Smooth muscle cell of the brain vasculature (primary cell): ENCODE measurements around the gene NUP188.

ENCODE experiments used
- DNase-seq: peaks from one replicate; pipeline ENCODE4 v3.0.0-alpha.2; 2012; ENCODE audit warnings: low read depth, low spot score

Gene NUP188

DNA sequence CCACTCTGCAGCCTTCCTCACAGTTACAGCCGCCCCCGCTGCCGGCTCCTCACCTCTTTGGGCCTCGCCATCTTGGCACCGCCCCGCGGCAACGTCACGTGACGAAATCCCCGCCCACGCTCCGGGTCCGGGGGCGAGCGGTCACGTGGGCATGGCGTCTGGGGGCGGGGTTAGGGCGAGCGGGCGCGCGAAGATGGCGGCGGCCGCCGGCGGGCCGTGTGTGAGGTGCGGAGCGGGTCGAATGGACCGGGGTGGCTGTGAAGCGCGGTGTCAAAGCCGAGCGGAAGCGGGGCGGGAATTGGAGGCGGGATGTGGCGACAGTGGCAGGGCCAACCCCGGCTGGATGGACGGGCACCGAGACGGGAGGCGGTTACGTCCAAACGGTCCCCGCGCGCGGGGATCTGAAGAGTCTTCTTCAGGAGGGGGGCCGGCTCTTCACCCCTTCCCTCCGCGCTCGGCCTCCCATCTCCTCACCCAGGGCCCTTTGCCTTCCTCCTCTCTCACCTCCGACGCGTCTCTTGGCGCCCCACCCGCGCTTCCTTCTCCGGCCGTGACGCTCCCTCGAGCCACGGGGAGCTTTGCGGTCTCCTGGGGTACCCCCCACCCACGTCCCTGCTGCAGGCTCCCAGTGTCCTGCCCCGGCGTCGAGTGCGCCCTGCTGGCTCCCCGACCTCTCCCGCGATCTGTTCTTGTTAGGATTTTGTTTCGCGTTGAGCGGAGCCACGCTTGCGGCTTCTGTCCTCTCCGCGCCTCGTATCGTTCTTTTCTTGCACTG lies at the start of gene NUP188, which contains the start of gene DOLK:
NUP188 (plus strand) TSS at position 173 of the 775 bp plus-strand sequence; CDS start at position 194, 21 bp downstream.
DOLK (minus strand) TSS at position 77 of the 775 bp plus-strand sequence. CDS start 300 bp downstream, outside the sequence.
- DNase-seq: peak; percentile 78

DNA sequence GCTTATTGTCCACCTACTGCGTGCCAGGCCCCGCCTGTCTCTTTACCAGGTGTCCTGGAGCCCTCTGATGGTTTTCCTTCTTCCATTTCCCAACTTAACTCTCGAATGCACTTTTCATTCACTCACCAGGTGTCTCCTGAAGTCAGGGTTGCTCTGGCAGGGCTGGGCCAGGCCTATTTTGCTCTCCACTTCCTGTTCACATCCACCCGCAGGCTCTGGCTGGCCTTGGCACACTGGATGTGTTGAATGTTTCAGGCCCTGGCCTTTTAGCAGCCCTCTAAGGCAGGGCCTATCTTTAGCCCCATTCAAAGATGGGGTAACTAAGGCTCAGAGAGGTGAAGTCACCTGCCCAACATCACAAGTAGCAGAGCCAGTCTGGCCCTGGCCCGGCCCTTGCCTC lies 49.1 kb upstream of the NUP188 start:
- DNase-seq: no peak

- DNase-seq: no peak
These were observed 48.5 kb upstream of the NUP188 start for GRCh38 chr9:128898845-128899565.

DNA sequence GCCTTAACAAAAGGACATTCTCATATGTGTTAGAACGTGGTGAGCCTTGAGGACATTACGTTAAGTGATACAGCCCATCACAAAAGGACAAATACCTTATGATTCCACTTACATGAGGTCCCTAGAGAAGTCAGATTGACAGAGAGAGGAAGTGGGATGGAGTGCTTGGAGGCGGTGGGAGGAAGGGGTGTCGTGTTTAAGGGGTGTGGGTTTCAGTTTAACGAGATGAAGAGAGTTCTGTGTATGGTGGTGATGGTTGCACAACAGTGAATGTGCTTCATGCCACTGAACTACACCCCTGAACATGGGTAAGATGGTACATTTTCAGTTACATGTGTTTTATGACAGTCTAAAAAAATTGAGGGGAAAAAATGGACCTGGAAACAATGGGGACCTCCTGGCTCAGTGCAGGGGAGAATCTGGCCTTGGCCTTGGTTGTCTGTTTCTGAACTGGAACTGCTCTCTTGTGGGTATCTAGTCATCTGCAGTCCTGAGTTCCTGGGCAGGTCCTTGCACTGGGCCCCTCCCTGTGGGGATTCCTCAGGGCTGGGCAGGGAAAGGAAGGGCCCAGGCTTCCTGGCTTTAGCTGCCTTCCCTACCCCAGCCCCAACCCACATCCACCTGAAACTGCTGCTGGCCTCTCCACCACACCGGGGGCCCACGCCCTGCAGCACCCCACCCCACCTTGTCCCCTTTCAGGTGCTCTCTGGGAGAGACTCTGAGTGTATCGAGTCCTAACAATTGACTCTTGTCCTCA lies 47.8 kb upstream of the NUP188 start:
- no peak for DNase-seq

DNA sequence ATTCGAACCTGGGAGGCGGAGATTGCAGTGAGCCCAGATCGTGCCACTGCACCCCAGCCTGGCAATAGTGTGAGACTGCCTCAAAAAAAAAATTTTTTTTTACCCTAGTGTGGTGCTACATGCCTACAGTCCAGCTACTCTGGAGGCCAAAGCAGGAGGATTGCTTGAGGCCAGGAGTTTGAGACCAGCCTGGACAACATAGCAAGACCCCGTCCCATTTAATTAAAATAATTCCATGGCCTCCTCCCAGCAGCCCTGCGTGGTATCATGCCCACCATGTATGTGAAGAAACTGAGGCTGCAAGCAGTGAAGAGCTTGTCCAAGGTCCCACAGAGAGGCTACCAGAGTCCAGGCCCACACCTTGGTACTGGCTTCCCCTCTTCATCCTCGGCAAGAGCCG lies 46.1 kb upstream of the NUP188 start:
- no peak for DNase-seq

- no peak for DNase-seq
These were observed 45.7 kb upstream of the NUP188 start for GRCh38 chr9:128901822-128902221.

DNA sequence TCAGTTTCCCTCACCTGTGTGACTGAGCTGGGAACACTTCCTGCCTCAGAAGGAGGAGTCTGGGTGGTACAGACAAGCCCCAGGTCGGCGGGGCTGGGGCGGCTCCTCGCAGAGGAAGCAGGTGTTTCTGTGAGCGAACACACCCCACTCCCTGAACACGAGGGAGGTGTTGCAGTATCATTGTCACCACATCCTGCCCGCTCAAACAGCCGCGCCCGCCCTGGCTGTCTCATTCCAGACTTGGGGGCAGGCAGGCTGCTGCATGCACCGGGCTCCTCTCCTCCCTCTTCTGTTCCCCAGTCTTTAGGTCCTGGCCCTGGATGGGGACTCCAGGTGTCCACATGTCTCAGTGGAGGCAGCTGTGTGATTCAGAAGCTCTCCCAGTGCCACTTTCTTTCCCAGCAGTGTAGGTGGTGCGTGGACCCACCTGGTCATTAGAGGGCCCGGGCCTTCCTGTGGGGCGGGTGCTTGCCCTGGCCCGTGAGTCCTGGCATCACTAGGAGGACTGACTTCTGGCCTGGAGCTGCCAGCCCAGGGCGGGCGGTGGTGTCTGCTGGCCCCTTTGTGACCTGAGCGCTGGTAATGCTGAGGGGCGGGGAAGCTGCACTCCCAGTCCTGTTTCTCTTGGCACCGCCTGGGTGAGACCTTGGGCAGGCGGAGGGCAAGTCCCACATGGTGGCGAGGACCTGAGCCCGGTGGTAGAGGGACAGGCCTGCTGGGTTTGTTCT lies 45.0 kb upstream of the NUP188 start:
- DNase-seq: no peak

DNA sequence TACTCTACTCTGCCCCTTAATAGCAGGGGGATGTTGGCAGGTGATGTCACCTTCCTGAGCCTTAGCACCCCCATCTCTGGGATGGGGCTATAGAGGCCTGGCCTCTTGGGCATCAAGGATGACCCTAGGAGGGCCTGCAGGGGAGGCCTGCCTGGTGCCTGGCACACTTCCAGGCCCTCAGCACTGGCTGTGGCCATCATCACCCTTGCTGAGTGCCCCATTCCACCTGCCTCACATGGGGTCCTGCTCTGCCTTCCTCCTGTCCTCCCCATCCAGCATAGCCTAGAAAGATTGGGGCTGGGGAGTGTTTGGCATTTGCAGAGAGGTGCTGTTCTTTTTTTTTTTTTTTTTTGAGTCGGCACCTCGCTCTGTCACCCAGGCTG lies 44.4 kb upstream of the NUP188 start:
- no peak for DNase-seq

- no peak for DNase-seq
These were observed 43.5 kb upstream of the NUP188 start for GRCh38 chr9:128903871-128904620.

GRCh38 chr9:128905964-128906363 lies 41.5 kb upstream of the NUP188 start:
- no peak for DNase-seq

DNA sequence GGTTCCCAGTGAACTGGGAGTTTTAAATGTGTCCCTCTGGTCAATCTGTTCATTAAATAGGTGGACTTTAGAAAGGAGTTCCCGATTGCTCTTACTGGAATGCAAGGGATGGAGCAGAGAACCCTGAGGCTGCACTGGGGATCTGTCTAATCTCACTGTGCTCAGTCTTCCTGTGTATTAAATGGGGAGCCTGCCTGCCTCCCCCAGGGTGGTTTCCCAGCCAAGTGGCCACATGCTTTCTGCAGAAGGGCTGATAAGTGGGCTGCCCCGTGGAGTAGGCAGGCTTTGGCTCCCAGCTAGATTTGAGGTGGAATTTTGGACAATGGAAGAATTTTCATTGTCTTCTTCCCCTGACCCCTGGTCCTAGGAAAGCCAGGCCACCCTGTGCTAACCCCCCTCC lies 40.8 kb upstream of the NUP188 start:
- no peak for DNase-seq

DNA sequence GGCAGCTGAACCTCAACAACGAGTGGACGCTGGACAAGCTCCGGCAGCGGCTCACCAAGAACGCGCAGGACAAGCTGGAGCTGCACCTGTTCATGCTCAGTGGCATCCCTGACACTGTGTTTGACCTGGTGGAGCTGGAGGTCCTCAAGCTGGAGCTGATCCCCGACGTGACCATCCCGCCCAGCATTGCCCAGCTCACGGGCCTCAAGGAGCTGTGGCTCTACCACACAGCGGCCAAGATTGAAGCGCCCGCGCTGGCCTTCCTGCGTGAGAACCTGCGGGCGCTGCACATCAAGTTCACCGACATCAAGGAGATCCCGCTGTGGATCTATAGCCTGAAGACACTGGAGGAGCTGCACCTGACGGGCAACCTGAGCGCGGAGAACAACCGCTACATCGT lies 39.1 kb upstream of the NUP188 start:
- no peak for DNase-seq

DNA sequence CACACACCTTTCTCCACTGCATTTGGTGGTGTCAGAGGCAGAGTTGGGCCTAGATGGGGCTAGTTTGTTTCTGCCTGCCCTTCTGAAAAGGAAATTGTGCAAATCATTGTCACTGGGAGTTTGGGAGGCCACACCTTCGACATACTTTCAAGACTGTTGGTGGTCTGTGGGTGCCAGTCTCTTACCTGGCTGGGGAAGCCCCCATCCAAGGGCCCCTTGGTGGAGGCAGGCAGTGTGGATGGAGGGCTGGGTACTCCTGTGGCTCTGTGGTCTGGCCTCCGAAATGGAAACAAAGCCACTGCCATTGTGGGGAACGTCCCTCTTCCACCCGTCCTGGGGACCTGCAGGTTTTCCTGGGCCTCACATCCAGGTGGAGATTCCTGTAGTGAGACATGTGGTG lies 37.6 kb upstream of the NUP188 start:
- DNase-seq: no peak

GRCh38 chr9:128910906-128911305 lies 36.6 kb upstream of the NUP188 start:
- no peak for DNase-seq

DNA sequence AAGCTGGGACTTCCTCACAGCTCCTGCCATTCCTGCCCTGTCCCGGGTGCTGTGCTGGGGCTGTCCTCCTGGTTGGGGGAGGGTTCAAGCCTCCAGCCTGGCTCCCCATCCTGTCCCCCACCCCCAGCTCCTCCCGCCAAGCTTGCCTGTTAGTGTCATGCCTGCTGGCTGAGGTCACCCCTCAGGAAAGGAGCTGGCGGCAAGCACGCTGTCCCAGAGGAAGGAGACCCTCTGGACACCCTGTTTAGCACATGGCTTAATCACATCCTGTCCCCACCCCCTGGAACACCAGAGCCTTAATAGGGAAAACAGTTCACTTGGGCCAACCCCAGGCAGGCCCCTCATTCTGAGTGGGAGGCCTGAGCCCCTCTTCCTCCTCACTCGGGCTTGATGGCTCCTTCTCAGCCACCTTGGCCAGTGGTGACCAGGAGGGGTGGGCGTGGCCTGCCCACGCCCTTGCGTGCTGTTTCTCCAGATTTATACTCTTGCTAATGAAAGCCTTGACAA lies 35.9 kb upstream of the NUP188 start:
- no peak for DNase-seq

DNA sequence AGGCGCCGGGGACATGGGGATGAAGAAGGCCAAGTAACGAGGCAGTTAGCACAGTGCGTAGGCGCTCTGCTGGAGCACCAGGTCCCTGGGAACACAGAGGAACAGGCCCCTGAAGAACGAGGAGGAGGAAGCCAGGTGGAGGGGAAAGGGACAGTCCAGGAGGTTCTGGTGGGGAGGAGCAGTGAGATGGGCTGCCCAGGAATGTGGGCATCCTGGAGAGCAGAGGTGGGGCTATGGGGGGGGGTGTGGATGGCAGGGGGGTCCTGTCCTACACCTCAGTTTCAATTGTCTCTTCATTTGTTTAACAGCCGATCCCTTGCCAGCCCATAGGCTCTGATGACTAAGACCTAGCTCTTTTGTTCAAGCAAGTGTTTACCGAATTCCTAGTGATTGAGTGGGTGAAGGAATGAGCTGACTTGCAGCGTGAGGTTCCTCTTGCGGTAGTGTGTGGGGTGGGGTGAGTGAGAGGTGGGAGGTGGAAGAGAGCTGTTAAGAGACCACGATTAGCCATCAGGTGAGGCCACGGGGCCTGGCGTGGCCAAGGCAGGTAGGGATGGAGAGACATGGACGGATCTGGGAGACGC lies 35.1 kb upstream of the NUP188 start:
- no peak for DNase-seq

GRCh38 chr9:128913048-128913900 lies 34.2 kb upstream of the NUP188 start:
- no peak for DNase-seq

GRCh38 chr9:128913995-128914772 lies 33.3 kb upstream of the NUP188 start:
- DNase-seq: no peak

GRCh38 chr9:128916204-128916603 lies 31.3 kb upstream of the NUP188 start:
- DNase-seq: no peak
